GM18867 (cell line): ENCODE data around the gene ZNF491.
"Not testable (repeated sequence)": the region's sequence is repeated elsewhere in the genome, so short reads cannot be mapped to it uniquely, and the experiment has no call there.

Source experiments
- ATAC-seq: cut with Tn5 transposase; IDR thresholded peaks from one replicate; pipeline ENCODE4 v1.9.1; 2021; ENCODE audit warnings: mild to moderate bottlenecking, moderate library complexity; ENCODE audit not compliant: unreplicated experiment

Gene ZNF491

DNA sequence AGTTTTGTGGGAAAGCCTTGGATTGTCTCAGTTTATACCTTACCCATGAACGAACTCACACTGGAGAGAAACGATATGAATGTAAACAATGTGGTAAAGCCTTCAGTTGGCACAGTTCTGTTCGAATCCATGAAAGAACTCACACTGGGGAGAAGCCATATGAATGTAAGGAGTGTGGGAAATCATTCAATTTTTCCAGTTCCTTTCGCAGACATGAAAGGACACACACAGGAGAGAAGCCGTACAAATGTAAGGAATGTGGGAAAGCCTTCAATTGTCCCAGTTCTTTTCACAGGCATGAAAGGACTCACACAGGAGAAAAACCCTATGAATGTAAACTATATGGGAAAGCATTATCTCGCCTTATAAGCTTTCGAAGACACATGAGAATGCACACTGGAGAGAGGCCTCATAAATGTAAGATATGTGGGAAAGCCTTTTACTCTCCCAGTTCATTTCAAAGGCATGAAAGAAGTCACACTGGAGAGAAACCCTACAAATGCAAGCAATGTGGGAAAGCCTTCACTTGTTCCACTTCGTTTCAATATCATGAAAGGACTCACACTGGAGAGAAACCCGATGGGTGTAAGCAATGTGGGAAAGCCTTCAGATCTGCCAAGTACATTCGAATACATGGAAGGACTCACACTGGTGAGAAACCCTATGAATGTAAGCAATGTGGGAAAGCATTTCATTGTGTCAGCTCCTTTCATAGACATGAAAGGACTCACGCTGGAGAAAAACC is 8.2 kb downstream of the ZNF491 start:
- no peak for ATAC-seq

DNA sequence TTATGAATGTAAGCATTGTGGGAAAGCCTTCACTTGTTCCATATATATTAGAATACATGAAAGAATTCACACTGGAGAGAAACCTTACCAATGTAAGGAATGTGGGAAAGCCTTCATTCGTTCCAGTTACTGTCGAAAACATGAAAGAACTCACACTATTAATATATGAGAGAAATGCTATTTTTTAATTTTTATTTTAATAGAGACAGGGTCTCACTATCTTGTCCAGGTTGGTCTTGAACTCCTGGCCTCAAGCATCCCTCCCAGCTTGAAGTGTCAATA is 8.7 kb downstream of the ZNF491 start:
- ATAC-seq = no peak

- ATAC-seq = peak; percentile 5
These were observed 15.3 kb downstream of the ZNF491 start for GRCh38 chr19:11813703-11814028.

DNA sequence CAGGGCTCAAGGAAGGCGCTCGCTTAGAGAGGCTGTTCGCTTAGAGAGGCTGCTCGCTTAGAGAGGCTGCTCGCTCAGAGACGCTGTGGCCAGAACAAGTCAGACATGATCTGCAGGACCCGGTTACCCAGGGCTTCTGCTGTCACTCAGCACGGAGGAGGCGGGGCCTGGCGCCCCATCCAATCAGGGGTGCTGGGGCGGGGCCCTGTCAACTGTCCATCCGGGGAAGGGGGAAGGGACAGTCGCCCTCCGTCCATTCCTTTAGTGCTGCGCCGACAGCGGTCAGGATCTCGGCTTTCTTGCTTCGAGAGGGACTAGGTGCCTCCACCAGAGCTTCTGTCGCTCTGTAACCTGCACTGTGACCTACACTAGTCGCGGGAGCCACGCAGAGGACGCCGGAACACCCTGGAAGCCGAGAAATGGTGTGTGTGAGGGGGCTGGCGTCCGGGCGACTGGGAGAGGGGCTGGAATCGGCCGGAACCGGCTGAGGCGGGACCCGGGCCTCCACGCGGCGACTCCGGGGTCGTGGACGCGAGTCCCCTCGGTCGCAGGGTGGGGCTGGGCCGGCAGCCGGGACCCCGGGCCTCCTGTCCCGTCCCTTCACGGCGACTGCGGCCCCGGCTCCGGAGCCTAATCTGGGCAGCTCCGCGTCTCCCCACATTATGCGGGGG is 15.8 kb downstream of the ZNF491 start, which contains the start of gene ZNF440:
Gene ZNF440, plus strand, starts transcription at position 245 of the 671 bp plus-strand sequence. Its CDS starts 175 bp downstream, at position 420.
- ATAC-seq = peak; percentile 99

GRCh38 chr19:11814700-11815035 is 16.3 kb downstream of the ZNF491 start:
- no peak for ATAC-seq

GRCh38 chr19:11821474-11822109 is 23.3 kb downstream of the ZNF491 start:
- no peak for ATAC-seq

GRCh38 chr19:11828957-11829876 is 30.9 kb downstream of the ZNF491 start:
- not testable (repeated sequence) for ATAC-seq

DNA sequence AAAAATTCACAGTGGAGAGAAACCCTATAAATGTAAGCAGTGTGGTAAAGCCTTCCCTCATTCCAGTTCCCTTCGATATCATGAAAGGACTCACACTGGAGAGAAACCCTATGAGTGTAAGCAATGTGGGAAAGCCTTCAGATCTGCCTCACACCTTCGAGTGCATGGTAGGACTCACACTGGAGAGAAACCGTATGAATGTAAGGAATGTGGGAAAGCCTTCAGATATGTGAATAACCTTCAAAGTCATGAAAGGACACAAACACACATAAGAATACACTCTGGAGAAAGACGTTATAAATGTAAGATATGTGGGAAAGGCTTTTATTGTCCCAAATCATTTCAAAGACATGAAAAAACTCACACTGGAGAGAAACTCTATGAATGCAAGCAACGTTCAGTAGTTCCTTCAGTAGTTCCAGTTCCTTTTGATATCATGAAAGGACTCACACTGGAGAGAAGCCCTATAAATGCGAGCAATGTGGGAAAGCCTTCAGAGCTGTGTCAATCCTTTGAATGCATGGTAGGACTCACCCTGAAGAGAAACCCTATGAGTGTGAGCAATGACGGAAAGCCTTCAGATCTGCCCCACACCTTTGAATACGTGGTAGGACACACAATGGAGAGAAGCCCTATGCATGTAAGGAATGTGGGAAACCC is 34.1 kb downstream of the ZNF491 start:
- no peak for ATAC-seq

GRCh38 chr19:11833541-11833940 is 35.2 kb downstream of the ZNF491 start:
- no peak for ATAC-seq

- not testable (repeated sequence) for ATAC-seq
These were observed 37.3 kb downstream of the ZNF491 start for GRCh38 chr19:11835626-11836066.

DNA sequence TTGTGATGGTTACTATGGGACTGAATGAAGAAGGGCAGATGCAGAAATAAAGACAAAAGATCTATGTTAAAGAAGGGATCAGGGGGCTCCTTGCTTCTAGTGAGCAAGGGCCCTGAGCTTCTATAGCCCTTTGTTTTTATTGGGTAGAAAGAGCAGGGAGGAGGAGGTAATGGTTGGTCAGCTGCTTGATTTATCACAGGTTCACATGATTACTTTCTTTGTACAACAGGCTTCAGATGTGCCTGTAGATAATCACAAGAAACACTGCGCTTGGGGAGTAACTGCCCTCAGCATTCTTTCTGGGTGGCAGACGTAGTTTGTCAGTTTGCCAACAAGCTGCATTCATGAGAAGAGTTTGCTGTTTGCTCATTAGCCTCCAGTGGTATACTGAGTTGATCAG is 45.4 kb downstream of the ZNF491 start:
- no peak for ATAC-seq

DNA sequence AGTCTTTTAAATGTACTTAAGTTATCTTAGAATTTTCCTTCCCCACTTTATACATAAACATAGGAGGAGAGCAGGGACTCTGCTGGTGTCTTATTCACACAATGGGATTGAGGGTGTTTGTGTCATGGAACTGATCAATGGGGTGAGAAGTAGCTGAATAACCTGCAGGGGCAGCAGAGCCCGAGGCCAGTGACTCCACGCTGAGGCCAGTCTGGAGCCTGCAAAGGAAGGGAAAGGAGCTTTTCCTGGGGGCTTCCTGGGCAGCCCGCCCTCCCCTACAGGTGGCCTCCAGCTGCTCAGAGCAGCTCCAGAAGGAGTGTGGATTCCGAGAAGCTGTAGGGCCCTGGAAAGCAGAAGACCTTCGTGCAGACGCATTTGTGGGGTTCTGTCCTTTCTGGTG is 49.3 kb downstream of the ZNF491 start:
- not testable (repeated sequence) for ATAC-seq

- no peak for ATAC-seq
These were observed 49.9 kb downstream of the ZNF491 start for GRCh38 chr19:11848200-11848593.

- ATAC-seq = no peak
These were observed 50.5 kb downstream of the ZNF491 start, which contains the start of gene ZNF439 for GRCh38 chr19:11848594-11849469. Gene ZNF439, plus strand, starts transcription at chr19:11848726. Its CDS starts 142 bp downstream, at chr19:11848868.

DNA sequence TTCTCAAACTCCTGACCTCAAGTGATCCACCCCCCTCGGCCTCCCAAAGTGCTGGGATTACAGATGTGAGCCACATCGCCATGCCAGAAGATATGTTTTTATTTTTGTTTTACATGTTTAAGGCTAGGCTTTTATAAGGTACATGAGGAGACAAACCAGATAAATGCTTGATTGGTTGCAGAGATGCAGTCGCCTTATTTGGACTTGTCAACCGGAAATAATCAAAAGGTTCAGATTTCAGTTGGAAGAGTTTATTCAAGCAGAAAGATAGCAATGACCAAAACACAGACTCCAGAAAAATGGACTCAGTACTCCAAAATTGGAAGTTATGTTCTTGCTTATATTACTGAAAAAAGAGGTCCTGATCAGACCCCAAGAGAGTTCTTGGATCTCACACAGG is 52.0 kb downstream of the ZNF491 start:
- ATAC-seq = not testable (repeated sequence)

DNA sequence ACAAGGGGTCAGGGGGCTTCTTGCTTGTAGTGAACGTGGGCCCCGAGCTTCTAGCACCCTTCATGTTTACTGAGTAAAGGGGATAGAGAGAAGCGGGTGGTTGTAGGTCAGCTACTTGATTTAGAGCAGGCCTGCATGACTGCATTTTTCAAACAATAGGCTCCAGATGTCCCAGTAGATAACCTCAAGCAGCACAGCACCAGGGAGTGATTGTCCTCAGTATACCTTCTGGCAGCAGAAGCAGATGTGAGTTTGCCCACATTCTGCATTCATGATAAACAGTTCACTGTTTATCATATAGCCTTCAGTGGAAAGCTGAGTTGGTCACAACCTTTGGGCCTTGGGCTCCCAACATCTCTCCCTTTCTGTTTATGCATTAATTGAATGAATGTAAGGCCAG is 55.0 kb downstream of the ZNF491 start:
- no peak for ATAC-seq

GRCh38 chr19:11856596-11857250 is 58.4 kb downstream of the ZNF491 start:
- ATAC-seq = no peak
